Ovary (tissue), 3 donors: Measurements from ENCODE around the gene LAMA2.

Source experiments
- POLR2A ChIP-seq: fragments of 450-650 bp; IDR thresholded peaks from one replicate; pipeline ENCODE4 v1.6.1; 2017; ENCODE audit warnings: antibody characterized with exemption, mild to moderate bottlenecking, moderate library complexity
- TF ChIP-seq, protein P1 (sequence below), 3 donors: fragments of 450-650 bp in 2 of 3; fragments of 200-600 bp in 1 of 3; IDR thresholded peaks; one replicate each; pipeline versions ENCODE4 v1.5.1 to v1.8.0; 2016 to 2022; ENCODE audit warnings: antibody characterized with exemption in 3 of 3, mild to moderate bottlenecking in 1 of 3
- donor health status: DM: no; HTN: no; CAD: no.

DNA sequence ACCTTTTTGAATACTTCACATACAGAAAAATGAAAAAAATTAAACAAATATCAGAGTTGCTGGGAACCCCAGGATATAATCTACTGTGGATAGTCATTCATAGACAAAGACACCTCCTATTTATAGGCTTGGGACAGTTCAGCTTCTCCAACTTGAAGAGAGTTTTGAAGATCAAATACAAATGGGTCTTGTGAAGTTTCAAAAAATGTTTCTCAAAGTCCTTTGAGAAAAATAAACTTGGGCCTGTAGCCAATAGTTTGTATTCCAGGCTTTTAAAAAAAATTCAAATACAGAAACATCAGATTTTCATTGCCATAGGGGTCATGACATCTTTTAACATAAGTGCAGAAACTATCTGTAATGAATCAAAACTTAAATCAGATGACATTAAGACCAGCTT lies 334.8 kb downstream of the LAMA2 start:
- TF ChIP-seq, protein P1, sequence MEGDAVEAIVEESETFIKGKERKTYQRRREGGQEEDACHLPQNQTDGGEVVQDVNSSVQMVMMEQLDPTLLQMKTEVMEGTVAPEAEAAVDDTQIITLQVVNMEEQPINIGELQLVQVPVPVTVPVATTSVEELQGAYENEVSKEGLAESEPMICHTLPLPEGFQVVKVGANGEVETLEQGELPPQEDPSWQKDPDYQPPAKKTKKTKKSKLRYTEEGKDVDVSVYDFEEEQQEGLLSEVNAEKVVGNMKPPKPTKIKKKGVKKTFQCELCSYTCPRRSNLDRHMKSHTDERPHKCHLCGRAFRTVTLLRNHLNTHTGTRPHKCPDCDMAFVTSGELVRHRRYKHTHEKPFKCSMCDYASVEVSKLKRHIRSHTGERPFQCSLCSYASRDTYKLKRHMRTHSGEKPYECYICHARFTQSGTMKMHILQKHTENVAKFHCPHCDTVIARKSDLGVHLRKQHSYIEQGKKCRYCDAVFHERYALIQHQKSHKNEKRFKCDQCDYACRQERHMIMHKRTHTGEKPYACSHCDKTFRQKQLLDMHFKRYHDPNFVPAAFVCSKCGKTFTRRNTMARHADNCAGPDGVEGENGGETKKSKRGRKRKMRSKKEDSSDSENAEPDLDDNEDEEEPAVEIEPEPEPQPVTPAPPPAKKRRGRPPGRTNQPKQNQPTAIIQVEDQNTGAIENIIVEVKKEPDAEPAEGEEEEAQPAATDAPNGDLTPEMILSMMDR (IDR thresholded peaks at IDR 0.05), result no peak
- TF ChIP-seq POLR2A, result no peak
